Mammary epithelial cell (primary cell): ENCODE results near the gene SYCN.

ENCODE experiments used
- EZH2 ChIP-seq: IDR thresholded peaks from 2 replicates; pipeline ENCODE4 v1.6.1; 2012; ENCODE audit warnings: low read length, inconsistent platforms, borderline replicate concordance
- TF ChIP-seq, protein P1 (sequence below), 2 donors: IDR thresholded peaks in 1 of 2; conservative IDR thresholded peaks in 1 of 2; 2 replicates each; pipeline ENCODE4 v1.5.1; 2011 to 2012; ENCODE audit warnings: inconsistent platforms in 2 of 2, low read length in 2 of 2, mild to moderate bottlenecking in 2 of 2, control low read depth in 1 of 2, low read depth in 1 of 2; ENCODE audit not compliant: insufficient read depth in 1 of 2; ENCODE audit errors: extremely low read depth in 1 of 2

DNA sequence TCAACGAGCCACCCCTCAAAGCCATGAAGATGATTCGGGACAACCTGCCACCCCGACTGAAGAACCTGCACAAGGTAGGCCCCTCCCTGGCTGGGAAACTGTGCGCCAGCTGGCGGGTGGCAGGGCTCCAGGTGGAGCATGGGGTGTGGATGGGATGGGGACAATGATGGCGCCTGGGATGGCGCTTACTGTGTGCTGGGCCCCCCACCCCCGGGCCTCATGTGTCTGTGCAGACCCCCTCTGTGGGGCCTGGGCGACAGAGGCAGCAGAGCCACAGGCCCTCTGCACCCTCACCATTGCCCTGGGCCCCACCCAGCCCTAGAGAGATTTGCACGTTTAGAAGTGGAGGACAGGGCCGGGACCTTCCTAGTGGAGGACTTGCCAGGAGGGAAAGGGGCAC, 26.3 kb downstream of the SYCN start:
- TF ChIP-seq, protein P1, sequence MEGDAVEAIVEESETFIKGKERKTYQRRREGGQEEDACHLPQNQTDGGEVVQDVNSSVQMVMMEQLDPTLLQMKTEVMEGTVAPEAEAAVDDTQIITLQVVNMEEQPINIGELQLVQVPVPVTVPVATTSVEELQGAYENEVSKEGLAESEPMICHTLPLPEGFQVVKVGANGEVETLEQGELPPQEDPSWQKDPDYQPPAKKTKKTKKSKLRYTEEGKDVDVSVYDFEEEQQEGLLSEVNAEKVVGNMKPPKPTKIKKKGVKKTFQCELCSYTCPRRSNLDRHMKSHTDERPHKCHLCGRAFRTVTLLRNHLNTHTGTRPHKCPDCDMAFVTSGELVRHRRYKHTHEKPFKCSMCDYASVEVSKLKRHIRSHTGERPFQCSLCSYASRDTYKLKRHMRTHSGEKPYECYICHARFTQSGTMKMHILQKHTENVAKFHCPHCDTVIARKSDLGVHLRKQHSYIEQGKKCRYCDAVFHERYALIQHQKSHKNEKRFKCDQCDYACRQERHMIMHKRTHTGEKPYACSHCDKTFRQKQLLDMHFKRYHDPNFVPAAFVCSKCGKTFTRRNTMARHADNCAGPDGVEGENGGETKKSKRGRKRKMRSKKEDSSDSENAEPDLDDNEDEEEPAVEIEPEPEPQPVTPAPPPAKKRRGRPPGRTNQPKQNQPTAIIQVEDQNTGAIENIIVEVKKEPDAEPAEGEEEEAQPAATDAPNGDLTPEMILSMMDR (conservative IDR thresholded peaks at IDR 0.05 in 1 of 2, IDR thresholded peaks at IDR 0.05 in 1 of 2; ENCODE audit: extremely low read depth in 1 of 2, insufficient read depth in 1 of 2, low read depth in 1 of 2, low read length in 2 of 2), result no peak
- no peak for TF ChIP-seq EZH2
